CD14-positive monocyte (primary cell): Measurements from ENCODE around the gene CCDC178. TPM values are rescaled to one million over a fixed set of nuclear protein-coding genes. Genes with fewer than 3 reads are reported as not detected.

Experiments used
- DNase-seq, 3 donors: peaks; one replicate each; pipeline ENCODE4 v3.0.0-alpha.2; 2011 to 2022
- H2AFZ ChIP-seq: 2 replicates; pipeline ENCODE4 v1.6.0; 2012; ENCODE audit warnings: mild to moderate bottlenecking, low read depth, low read length, inconsistent platforms; ENCODE audit not compliant: insufficient read depth, poor library complexity, severe bottlenecking
- H3K27ac ChIP-seq, 2 donors: 1 replicate in 1 of 2; 2 replicates in 1 of 2; pipeline ENCODE4 v1.5.1; 2012 to 2013; ENCODE audit warnings: low read length in 2 of 2, control low read depth in 1 of 2, inconsistent platforms in 1 of 2, low read depth in 1 of 2, mild to moderate bottlenecking in 1 of 2
- H3K27me3 ChIP-seq, 2 donors: one replicate each; pipeline versions ENCODE4 v1.6.0 to v1.6.1; 2011 to 2013; ENCODE audit warnings: low read length in 2 of 2; ENCODE audit not compliant: control insufficient read depth in 2 of 2, insufficient read depth in 2 of 2
- H3K36me3 ChIP-seq, 2 donors: replicated peaks in 1 of 2; 1 replicate in 1 of 2; 2 replicates in 1 of 2; pipeline versions ENCODE4 v1.5.1 to v1.6.1; 2012 to 2013; ENCODE audit warnings: low read length in 2 of 2, control low read depth in 1 of 2, inconsistent platforms in 1 of 2, mild to moderate bottlenecking in 1 of 2; ENCODE audit not compliant: insufficient read depth in 2 of 2, control insufficient read depth in 1 of 2
- H3K4me1 ChIP-seq, 2 donors: 1 replicate in 1 of 2; 2 replicates in 1 of 2; pipeline versions ENCODE4 v1.5.1 to v1.6.1; 2012 to 2013; ENCODE audit warnings: low read length in 2 of 2, control low read depth in 1 of 2, inconsistent platforms in 1 of 2, mild to moderate bottlenecking in 1 of 2, moderate library complexity in 1 of 2; ENCODE audit not compliant: insufficient read depth in 2 of 2, control insufficient read depth in 1 of 2
- H3K4me2 ChIP-seq: replicated peaks from 2 replicates; pipeline ENCODE3; 2012; ENCODE audit warnings: low read length, moderate library complexity, mild to moderate bottlenecking; ENCODE audit not compliant: poor library complexity, severe bottlenecking; ENCODE audit errors: extremely low read depth
- H3K4me3 ChIP-seq, 3 experiments: fragments of 200-600 bp in 1 of 3; sonication (generic) in 1 of 3; replicated peaks in 1 of 3; 1 replicate in 2 of 3; 2 replicates in 1 of 3; pipeline ENCODE4 v1.5.1; 2011 to 2013; ENCODE audit warnings: low read length in 3 of 3, mild to moderate bottlenecking in 3 of 3, control low read depth in 2 of 3, low read depth in 2 of 3, inconsistent platforms in 1 of 3, moderate library complexity in 1 of 3
- H3K79me2 ChIP-seq: 2 replicates; pipeline ENCODE4 v1.6.0; 2012; ENCODE audit warnings: mild to moderate bottlenecking, control low read depth, inconsistent platforms, low read length, moderate library complexity; ENCODE audit not compliant: insufficient read depth
- H3K9ac ChIP-seq: 2 replicates; pipeline ENCODE4 v1.6.0; 2017; ENCODE audit warnings: low read length, mild to moderate bottlenecking; ENCODE audit not compliant: insufficient read depth, poor library complexity, severe bottlenecking
- H3K9me3 ChIP-seq, 2 donors: replicated peaks in 1 of 2; 1 replicate in 1 of 2; 2 replicates in 1 of 2; pipeline versions ENCODE4 v1.5.1 to v1.6.1; 2012 to 2013; ENCODE audit warnings: low read length in 2 of 2, control low read depth in 1 of 2; ENCODE audit not compliant: control insufficient read depth in 1 of 2, insufficient read depth in 1 of 2
- H4K20me1 ChIP-seq: 2 replicates; pipeline ENCODE4 v1.6.0; 2012; ENCODE audit warnings: mild to moderate bottlenecking, low read length, control low read depth, moderate library complexity; ENCODE audit not compliant: insufficient read depth
- H3K27ac Mint-ChIP-seq, 7 donors: one replicate each; pipeline ENCODE4 v1.8.0; 2020; ENCODE audit warnings: mild to moderate bottlenecking in 7 of 7, mixed read lengths in 7 of 7, moderate library complexity in 6 of 7, inconsistent platforms in 2 of 7
- H3K27me3 Mint-ChIP-seq, 3 donors: one replicate each; pipeline ENCODE4 v1.8.0; 2021 to 2022; ENCODE audit warnings: low read depth in 3 of 3, mild to moderate bottlenecking in 3 of 3, mixed read lengths in 3 of 3, moderate library complexity in 3 of 3, inconsistent platforms in 1 of 3
- H3K36me3 Mint-ChIP-seq, 2 donors: one replicate each; pipeline ENCODE4 v1.8.0; 2020; ENCODE audit warnings: mixed read lengths in 2 of 2, inconsistent platforms in 1 of 2, mild to moderate bottlenecking in 1 of 2
- H3K4me1 Mint-ChIP-seq: one replicate; pipeline ENCODE4 v1.8.0; 2020; ENCODE audit warnings: mild to moderate bottlenecking, mixed read lengths
- H3K4me3 Mint-ChIP-seq, 2 donors: one replicate each; pipeline ENCODE4 v1.8.0; 2020; ENCODE audit warnings: mild to moderate bottlenecking in 2 of 2, mixed read lengths in 2 of 2, moderate library complexity in 1 of 2
- H3K9me3 Mint-ChIP-seq, 7 donors: one replicate each; pipeline ENCODE4 v1.8.0; 2020 to 2022; ENCODE audit warnings: mixed read lengths in 7 of 7, mild to moderate bottlenecking in 6 of 7, moderate library complexity in 6 of 7, inconsistent platforms in 2 of 7
- CTCF ChIP-seq: fragments of 200-600 bp; IDR thresholded peaks from one replicate; pipeline ENCODE4 v1.8.0; 2022; ENCODE audit warnings: antibody characterized with exemption, mild to moderate bottlenecking
- WGBS: methylation state at CpG from one replicate; pipeline ENCODE4 v1.1.5; 2013; ENCODE audit warnings: missing lambda C conversion rate; ENCODE audit not compliant: insufficient coverage; 5-methylcytosine and 5-hydroxymethylcytosine counted together
- intact Hi-C, 2 donors: fragments of 100-400 bp; cut with micrococcal nuclease; formaldehyde crosslinking; loops; one replicate each; pipeline versions ENCODE4 v1.15.0 to v1.15.1; 2023
- polyA plus RNA-seq, 3 donors: library from polyadenylated mRNA; depleted of rRNA in 1 of 3; unstranded in 2 of 3; stranded (reverse) in 1 of 3; fragments of 300-500 nt in 2 of 3; fragments of >200 nt in 1 of 3; fragmentation: Illumina TruSeq in 2 of 3; gene quantifications; 1 replicate in 2 of 3; 2 replicates in 1 of 3; pipeline ENCODE4 v1.2.3, GENCODE V29; 2012 to 2021

CCDC178 gene
- polyA plus RNA-seq, 3 donors, result not detected

- no CpG with 5 or more reads among the region's 2 CpGs for WGBS
- no peaks in the 10 kb centered on the region for H3K36me3 Mint-ChIP-seq
- no peak overlapping the region for H3K9ac ChIP-seq
- H3K79me2 ChIP-seq, result no peaks in the 10 kb centered on the region
- peaks cover 0 to 3% of the 10 kb centered on the region in 2 donors for H3K9me3 ChIP-seq
- H3K4me3 Mint-ChIP-seq, result no peak overlapping the region
- no peak for TF ChIP-seq CTCF
- no peaks in the 10 kb centered on the region for H4K20me1 ChIP-seq
- H3K36me3 ChIP-seq, result no peaks in the 10 kb centered on the region
- no peak overlapping the region for H2AFZ ChIP-seq
- no peak overlapping the region for H3K4me3 ChIP-seq
- H3K27me3 ChIP-seq, result no peaks in the 10 kb centered on the region
- intact Hi-C loops, result no loop called here
- no peak for DNase-seq
- H3K27me3 Mint-ChIP-seq, result no peaks in the 10 kb centered on the region
- H3K4me1 ChIP-seq, result no peaks in the 10 kb centered on the region
- no peak overlapping the region for H3K27ac ChIP-seq
- H3K27ac Mint-ChIP-seq, result no peak overlapping the region
- peaks cover 0 to 11% (median 0%) of the 10 kb centered on the region in 7 donors for H3K9me3 Mint-ChIP-seq
- H3K4me2 ChIP-seq, result no peak overlapping the region
- H3K4me1 Mint-ChIP-seq, result no peaks in the 10 kb centered on the region
Measured at GRCh38 chr18:33052886-33053285, 387.6 kb downstream of the CCDC178 start.

GRCh38 chr18:33051407-33051806 lies 389.1 kb downstream of the CCDC178 start:
- no peak overlapping the region for H3K4me3 Mint-ChIP-seq
- intact Hi-C loops, result no loop called here
- H2AFZ ChIP-seq, result no peak overlapping the region
- H3K9ac ChIP-seq, result no peak overlapping the region
- H3K27ac ChIP-seq, result no peak overlapping the region
- no peaks in the 10 kb centered on the region for H4K20me1 ChIP-seq
- WGBS, result no CpG with 5 or more reads among the region's 5 CpGs
- H3K27me3 Mint-ChIP-seq, result no peaks in the 10 kb centered on the region
- no peaks in the 10 kb centered on the region for H3K36me3 ChIP-seq
- H3K79me2 ChIP-seq, result no peaks in the 10 kb centered on the region
- no peaks in the 10 kb centered on the region for H3K4me1 ChIP-seq
- H3K36me3 Mint-ChIP-seq, result no peaks in the 10 kb centered on the region
- no peak for DNase-seq
- no peaks in the 10 kb centered on the region for H3K4me1 Mint-ChIP-seq
- no peaks in the 10 kb centered on the region for H3K27me3 ChIP-seq
- H3K9me3 ChIP-seq, result peaks cover 0 to 3% of the 10 kb centered on the region in 2 donors
- no peak for TF ChIP-seq CTCF
- no peak overlapping the region for H3K27ac Mint-ChIP-seq
- H3K4me3 ChIP-seq, result no peak overlapping the region
- no peak overlapping the region for H3K4me2 ChIP-seq
- peaks cover 0 to 4% (median 0%) of the 10 kb centered on the region in 7 donors for H3K9me3 Mint-ChIP-seq
